OCI-LY7 (cell line): ENCODE measurements around the gene PCNX2.

Experiments used
- CTCF ChIP-seq: fragments of 200-600 bp; sonication (generic); conservative IDR thresholded peaks from 2 replicates; pipeline ENCODE4 v1.5.1; 2014; ENCODE audit warnings: mild to moderate bottlenecking, antibody characterized with exemption, low read length, moderate library complexity, mixed read lengths
- EZH2phosphoT487 ChIP-seq: fragments of 200-600 bp; sonication (generic); IDR thresholded peaks from 2 replicates; pipeline ENCODE4 v1.6.1; 2018; ENCODE audit warnings: low read depth, borderline replicate concordance, mild to moderate bottlenecking, mixed run types, antibody characterized with exemption, low read length, moderate library complexity, mixed read lengths

GRCh38 chr1:233216009-233216408 lies 79.5 kb downstream of the PCNX2 start:
- TF ChIP-seq CTCF (no peak), EZH2phosphoT487 (no peak)
